NCI-H2029 treated with DMSO at 0.1 percent for 48 hours (cell line): ENCODE results near the gene TMEM80.
"Not testable (repeated sequence)": the region's sequence is repeated elsewhere in the genome, so short reads cannot be mapped to it uniquely, and the experiment has no call there.

Experiments used
- DNase-seq: peaks from one replicate; lab custom pipeline; 2025; lab: John Stamatoyannopoulos, UW

TMEM80 gene

DNA sequence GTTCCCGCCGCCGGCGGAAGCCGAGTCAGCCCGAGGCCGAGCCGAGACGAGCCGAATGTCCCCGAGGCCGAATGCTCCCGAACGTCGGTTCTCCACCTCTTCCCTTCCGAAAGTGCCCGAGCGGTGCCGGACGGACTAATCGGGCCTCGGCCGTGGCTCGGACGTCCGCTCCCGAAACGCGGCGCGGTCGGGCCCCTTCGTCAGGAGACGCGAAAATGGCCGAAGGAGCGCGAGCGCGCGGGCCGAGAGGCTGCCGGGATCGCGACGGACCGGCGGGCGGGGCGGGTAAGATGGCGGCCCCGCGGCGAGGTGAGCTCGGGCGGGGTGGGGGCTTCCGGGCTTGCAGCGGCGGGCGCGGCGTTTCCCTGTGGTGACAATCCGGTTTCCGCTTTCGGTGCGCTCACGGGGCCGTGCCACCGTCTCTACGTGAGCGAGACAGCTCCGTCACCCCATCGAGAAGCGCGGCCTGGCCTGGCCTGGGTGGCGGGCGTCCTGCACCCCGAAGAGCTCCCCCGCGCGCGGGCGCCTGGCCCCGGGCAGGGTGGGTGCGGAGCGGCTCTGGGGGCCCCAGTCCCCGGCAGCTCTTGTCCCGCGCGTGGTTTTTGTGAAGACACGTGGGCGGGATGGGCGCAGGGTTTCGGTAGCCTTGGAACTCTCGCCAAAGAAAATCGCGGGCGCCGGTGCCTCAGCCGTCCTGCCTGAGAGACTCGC is at the start of gene TMEM80:
TMEM80 (plus strand) TSS at position 279 of the 711 bp plus-strand sequence; CDS start at position 291, 12 bp downstream.
- DNase-seq, result peak; percentile 76

DNA sequence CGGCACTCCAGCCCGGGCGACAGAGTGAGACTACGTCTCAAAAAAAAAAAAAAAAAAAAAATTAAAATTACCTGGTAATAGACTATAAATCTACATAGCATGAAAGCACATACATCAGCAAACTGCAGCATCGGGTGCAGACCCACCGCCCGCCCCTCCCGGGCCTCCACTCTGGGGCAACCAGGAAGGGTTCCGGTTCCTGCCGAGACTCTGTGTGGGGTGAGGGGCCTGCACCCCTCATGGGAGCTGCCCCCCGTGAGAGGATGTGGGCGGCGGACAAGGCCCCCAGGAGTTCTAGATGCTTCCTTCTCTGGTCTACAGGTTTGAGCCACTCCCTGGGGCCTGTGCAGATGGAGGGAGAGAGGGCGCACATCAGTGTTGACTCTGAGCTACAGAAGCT is 49.4 kb upstream of the TMEM80 start:
- DNase-seq, result no peak

DNA sequence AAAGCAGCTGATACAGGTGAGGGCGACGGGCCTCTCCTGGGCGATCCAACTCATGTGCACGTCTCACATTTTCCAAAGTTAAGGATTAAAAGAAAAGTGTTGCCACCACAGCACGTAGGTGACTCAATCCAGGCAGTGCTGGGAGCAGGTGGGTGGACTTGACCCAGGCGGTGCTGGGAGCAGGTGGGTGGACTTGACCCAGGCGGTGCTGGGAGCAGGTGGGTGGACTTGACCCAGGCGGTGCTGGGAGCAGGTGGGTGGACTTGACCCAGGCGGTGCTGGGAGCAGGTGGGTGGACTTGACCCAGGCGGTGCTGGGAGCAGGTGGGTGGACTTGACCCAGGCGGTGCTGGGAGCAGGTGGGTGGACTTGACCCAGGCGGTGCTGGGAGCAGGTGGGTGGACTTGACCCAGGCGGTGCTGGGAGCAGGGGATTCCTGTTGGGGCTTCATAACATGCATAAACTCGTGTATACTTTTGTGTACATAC is 47.9 kb upstream of the TMEM80 start:
- not testable (repeated sequence) for DNase-seq

DNA sequence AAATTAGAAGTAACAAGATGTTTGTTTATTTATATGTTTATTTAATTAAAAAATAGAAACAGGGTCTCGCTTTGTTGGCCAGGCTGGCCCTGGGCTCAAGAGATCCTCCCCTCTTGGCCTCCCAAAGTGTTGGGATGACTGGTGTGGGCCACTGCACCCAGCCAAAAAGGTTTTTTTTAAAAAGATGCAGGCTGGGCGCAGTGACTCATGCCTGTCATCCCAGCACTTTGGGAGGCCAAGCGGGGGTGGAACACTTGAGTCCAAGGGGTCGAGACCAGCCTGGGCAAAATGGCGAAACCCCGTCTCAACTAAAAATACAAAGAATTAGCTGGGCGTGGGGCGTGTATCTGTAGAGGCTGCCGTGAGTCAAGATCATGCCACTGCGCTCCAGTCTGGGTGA is 45.1 kb upstream of the TMEM80 start:
- DNase-seq, result no peak

DNA sequence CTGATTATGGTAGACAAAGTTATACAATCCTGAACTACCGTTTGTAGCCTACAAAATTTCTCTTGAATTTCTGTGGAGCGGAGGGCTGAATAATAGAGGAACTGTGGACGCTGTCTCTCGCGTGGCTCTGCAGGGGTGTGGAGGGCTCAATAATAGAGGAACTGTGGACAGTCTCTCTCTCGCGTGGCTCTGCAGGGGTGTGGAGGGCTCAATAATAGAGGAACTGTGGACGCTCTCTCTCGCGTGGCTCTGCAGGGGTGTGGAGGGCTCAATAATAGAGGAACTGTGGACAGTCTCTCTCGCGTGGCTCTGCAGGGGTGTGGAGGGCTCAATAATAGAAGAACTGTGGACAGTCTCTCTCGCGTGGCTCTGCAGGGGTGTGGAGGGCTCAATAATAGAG is 42.5 kb upstream of the TMEM80 start:
- DNase-seq, result not testable (repeated sequence)

DNA sequence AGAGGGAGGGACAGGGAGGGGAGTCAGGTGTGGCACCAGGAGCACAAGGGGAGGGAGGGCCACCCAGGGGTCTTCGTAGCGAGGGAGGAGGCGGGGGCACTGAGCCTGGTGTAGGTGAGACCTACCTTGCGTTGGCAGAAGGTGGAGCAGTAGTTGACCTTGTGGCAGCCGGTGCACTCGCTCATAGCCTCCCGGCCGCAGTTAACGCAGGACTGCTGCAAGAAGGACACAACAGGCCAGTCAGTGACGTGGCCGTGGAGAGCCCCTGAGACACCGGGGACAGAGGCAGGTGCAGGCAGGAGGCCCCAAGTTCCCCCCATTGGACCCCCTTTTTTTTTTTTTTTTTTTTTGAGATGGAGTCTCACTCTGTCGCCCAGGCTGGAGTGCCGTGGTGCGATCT is 41.8 kb upstream of the TMEM80 start:
- no peak for DNase-seq

DNA sequence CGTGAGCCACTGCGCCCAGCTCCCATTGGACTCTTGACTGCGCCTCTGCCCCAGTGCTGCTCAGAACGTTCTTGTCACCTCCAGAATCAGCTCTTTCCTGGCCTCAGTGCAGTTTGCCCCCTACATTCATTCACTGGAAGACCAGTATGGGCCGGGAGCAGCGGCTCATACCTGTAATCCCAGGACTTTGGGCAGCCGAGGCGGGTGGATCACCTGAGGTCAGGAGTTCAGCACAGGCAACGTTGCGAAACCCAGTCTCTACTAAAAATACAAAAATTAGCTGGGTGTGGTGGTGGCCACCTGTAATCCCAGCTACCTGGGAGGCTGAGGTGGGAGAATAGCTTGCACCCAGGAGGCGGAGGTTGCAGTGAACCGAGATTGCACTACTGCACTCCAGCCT is 41.2 kb upstream of the TMEM80 start:
- DNase-seq, result not testable (repeated sequence)

DNA sequence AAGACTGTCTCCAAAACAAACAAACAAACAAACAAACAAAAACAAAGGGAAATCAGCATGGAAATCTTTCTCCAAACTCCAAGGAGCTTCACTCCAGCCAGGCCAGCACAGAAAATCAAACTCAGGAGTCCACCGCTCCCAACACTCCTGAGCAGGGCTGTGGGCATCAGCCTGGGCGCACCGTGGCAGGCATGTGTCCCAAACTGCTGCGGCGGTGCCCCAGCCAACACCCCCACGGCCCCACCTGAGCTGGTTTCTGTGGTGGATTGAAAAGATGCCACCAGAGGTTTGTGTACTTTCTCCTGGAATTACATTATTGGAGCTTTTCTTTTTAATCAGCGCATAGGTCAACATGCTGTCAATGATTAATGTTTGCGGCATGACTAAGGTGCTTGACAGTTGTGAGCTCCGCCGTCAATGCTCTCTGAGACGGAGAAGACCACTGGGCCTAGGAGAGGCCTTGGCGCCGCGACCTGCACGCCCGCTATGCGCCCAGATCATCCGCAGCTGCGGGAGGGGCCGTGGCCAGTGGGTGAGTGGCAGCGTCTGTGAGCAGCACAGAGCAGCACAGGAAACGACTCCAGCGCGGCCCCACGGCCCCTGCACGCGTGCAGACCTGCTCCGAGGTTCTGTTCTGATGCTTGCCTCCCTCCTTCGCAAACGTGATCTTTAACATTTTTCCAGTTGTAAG is 40.4 kb upstream of the TMEM80 start:
- DNase-seq, result no peak

DNA sequence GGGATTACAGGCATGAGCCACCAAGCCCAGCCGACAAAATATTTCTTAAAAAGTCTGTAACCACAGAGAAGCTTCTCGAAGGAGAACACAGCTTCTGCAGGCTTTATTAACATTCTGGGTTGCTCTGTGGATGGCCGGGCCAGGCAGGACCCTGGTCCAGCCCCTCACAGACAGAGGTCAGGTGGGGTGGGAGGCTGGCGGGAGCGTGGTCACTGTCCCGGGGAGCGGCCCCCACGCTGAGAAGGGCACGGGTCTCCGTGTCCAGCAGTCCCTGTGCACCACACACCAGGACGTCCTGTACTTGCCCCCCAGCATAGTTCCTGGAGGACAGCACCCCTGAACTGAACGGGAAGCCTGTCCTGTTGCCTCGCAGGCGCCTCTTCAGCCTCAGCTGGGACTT is 39.2 kb upstream of the TMEM80 start:
- no peak for DNase-seq

DNA sequence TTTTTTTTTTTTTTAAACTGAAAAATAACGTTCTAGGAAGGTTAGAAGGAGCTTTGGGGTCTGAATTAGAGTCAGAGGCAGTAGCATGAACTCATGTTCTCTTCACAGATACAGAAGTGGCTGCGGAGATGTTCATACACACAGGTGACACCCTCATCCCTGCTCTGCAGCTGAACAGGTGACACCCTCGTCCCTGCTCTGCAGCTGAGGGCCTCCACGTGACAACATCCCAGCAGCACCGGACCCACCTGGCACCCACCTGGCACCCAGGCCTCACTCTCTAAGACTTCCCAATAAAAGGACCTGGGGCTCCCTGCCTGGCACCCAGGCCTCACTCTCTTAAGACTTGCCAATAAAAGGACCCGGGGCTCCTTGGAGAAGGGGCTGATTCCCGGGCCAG is 38.8 kb upstream of the TMEM80 start:
- DNase-seq, result no peak

DNA sequence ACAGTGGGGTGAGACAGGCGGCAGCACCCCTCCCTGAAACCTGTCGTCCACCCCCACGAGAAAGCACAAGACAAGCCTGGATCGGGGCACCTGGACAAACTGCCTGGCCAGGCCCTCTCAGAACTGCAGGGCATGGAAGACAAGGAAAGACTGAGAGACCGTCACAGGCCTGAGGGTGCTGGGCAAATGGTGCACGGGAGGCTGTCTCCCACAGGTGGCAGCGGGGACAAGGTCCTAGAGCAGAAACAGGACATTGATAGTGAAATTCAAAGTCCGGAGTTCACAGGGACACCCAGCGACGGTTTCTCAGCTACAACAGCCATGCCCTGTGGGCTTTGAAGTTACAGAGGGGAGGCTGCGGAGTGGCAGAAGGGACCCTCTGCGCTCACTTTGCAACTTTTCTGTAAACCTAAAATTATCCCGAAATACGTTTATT is 37.9 kb upstream of the TMEM80 start:
- no peak for DNase-seq

DNA sequence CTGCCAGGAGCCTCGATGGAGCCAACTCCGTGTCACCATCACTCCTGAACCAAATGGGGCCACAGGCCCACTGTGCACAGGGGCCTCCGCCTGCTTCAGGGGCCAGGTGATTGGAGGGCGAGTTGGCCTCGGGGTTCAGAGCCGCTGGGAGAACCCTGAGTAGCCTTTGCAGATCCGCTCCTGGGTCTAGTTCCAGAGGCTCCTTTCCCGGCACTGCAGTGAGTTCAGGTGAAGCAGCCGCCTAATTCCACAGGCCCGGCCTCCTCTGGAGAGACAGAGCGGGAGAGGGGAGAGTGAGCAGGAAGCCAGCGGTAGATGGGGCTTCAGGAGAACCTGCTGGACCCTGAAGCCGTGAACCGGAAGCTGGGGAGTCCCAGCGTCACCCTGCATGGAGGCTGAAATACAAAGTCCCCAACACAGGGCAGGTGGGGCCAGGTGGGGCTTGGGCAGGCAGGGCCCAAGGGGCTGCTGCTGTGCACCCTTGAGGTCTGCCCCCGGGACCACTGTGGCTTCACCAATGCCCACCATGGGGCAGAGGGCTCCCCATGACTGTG is 36.0 kb upstream of the TMEM80 start:
- DNase-seq, result no peak

DNA sequence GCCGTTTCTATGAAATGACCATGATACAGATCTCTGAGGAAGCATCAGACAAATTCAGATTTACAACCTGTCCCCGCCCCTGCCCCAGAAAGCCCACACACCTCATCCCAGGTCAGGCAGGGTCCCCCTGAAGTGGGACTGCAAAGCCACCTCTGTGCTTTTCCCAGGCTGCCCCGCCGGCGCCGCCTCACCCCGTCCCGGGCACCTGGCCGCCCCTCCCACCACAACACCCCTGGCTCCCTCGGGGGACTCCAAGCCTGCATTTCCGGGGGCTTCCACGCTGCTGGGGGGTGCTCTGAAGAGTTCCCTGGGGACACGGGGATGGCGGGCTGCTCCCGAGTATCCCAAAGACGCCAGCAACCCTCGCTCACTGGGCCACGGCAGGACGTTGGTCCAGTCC is 35.3 kb upstream of the TMEM80 start:
- no peak for DNase-seq

DNA sequence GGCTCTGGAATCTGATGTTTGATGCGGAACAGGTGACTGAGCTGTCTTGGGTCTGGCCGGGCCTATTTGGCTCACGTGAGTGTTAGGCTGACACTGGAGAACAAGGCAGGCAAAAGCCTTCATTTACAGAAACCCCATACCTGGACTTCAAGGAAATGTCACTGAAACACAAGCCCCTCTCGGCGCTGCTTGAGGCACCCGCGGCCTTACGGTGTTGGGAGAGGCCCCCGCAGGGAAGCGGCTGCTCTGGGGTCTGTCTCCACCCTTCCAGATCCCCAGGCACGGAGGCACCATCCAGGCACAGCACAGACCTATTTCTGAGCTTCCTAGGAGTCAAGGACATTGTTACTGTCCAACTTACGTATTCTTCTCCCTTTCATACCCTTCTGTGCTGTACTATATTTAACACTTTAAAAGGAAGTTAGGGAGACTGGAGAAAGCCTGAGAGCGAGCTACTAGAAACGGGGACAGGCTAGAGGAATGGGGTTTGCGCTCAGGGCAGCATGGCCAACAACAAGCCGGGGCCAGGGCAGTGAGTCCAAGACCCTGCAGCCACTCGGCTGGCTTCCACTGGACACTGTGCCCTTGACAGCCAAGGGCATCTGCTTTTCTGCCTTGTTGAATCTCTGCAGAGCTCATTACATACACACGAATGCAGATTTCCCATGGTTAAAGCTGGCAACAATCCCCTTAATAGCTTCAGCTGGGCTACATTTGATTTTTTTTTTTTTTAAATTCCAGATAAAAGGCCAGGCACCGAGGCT is 34.8 kb upstream of the TMEM80 start:
- no peak for DNase-seq

DNA sequence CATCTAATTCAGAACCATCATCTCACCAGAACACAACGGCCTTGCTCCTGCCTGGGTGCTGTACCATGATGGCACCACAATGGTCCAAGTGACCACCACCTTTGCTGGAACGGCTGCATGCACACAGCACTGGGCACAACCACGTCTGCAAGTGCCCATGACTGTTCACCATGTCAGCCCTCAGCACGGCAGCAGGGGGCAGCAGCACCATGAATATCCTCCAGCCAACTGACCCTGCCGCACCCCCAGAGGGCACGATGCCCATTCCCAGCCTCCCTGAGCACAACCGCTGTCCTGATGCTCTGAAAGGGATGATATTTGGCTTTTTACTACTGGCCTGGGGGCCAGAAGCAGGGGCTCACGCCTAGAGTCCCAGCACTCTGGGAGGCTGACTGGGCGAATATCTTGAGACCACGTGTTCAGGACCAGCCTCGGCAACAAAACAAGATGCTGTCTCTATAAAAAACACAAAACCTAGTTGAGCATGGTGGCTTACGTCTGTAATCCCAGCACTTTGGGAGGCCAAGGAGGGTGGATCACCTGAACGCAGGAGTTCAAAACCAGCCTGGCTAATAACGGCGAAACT is 32.8 kb upstream of the TMEM80 start:
- DNase-seq, result peak; percentile 1

DNA sequence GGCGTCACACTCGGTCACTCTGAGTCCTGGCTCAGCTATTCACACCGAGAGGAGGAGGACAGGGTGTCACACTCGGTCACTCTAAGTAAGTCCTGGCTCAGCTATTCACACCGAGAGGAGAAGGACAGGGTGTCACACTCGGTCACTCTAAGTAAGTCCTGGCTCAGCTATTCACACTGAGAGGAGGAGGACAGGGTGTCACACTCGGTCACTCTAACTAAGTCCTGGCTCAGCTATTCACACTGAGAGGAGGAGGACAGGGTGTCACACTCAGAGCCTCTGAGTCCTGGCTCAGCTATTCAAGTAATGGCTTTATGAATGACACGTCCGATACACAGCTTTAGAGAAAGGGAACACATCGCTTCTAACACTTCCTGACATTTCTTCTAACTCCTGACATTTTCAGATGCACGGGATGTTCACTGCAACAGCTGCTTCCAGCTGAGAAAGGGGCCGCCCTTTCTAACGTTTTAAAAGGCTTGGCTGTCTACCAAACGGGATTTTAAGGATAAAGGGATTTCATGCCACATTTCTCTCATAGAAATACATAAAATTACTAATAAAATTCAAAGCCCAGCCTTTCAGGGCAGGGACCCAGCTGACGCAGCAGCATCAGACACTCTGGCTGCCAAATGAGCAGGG is 30.4 kb upstream of the TMEM80 start:
- no peak for DNase-seq

DNA sequence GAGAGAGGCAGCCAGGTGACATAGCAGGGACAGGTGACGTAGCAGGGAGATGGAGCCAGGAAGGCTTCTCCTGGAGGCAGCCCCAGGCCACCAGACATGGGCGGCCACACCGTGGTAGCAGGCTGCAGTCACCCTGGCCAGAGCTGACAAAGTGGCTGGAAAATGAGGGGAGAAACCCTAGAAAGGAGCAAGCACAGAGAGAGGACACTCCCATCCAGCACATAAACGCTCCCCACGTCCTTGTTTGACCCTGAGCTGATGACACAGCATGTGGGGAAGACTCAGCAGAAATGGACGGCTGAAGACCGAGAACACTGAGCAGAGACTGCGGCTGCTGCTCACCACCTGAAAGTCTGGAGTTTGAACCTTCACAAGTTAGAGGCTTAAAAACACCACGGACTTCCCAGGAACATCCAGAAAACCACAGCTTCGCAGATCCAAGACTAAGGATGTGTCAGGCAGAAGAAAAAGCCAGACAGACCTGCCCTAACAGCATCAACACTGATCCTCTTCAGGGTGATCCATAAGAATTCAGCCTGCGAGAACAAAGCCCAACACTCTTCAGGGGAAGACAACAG is 29.8 kb upstream of the TMEM80 start:
- DNase-seq, result no peak

DNA sequence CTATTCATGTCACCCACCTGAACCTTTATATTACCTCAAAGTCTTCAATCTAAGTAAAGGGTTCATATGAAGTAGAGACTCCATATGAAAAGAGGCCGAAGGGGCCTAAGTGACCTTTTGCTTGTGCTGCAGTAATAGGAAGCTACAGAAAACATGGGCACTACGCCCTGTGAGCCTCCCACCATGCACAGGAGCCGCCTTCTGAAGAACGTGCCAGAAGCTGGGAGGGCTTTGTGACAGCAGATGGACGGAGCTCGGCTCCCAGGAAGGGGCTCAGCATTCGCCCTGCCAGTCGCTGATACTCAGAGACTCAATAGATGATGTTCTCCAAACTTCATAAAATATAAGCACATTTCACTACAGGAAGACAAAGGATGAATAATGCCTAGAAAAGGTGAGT is 21.8 kb upstream of the TMEM80 start:
- no peak for DNase-seq

DNA sequence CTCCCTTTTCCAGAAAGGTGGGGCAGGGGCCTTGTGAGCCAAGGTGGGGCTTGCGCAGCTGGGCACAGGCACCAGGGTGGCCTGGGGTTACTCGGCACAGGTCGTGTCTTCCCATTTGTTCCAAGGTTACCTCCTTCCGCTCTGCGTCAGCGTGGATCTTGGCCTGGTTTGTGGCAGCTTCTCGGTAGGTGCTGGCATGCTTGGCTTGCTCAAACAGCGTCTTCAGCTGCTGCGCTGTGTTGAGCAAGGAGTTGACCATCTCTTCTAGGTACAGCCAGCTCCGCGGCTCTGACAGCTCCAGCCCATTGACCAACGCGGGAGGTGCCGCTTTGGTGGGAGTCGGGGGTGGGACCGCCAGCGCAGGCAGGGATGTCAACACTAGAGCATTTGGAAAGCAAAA is 21.2 kb upstream of the TMEM80 start:
- no peak for DNase-seq

DNA sequence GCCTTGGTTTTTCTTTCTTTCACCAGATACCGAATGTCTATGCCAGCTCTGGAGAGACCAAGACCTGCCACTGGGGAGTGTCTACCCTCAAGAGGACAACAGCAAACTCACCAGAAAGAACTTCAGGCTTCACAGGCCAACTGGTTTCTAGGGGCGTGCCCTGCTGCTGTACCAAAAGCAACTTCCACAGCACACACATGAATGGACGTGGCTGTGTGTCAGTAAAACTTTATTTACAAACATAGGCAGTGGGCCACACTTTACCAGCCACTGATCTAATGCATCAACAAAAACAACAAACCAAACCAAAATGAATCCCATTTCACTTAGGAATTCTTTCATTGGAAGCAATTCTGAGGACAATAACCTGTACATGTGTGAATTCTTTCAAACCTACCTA is 17.3 kb upstream of the TMEM80 start:
- no peak for DNase-seq
